Measurements from ENCODE around the gene NPAS1.

The NPAS1 gene

GRCh38 chr19:47020992-47021496 is 1.4 kb downstream of the NPAS1 start:
- DNase-seq (ENCODE audit: low spot score) = no peak

GRCh38 chr19:47021536-47022139 is 2.0 kb downstream of the NPAS1 start:
- DNase-seq (ENCODE audit: low spot score) = no peak

- DNase-seq (ENCODE audit: low spot score) = no peak
Measured at GRCh38 chr19:47022140-47022536, 2.5 kb downstream of the NPAS1 start.

GRCh38 chr19:47022541-47023447 is 3.2 kb downstream of the NPAS1 start:
- DNase-seq (ENCODE audit: low spot score) = no peak

- no peak for DNase-seq (ENCODE audit: low spot score)
Measured at GRCh38 chr19:47023448-47023794, 3.8 kb downstream of the NPAS1 start.

- no peak for DNase-seq (ENCODE audit: low spot score)
Measured at GRCh38 chr19:47024502-47024901, 4.9 kb downstream of the NPAS1 start.

- DNase-seq (ENCODE audit: low spot score) = no peak
Measured at GRCh38 chr19:47026156-47026555, 6.5 kb downstream of the NPAS1 start.

- no peak for DNase-seq (ENCODE audit: low spot score)
Measured at GRCh38 chr19:47026889-47027288, 7.3 kb downstream of the NPAS1 start.

GRCh38 chr19:47027586-47028088 is 8.0 kb downstream of the NPAS1 start:
- DNase-seq (ENCODE audit: low spot score) = no peak

- no peak for DNase-seq (ENCODE audit: low spot score)
Measured at GRCh38 chr19:47028195-47028601, 8.6 kb downstream of the NPAS1 start.

GRCh38 chr19:47032171-47032811 is 12.7 kb downstream of the NPAS1 start:
- DNase-seq (ENCODE audit: low spot score) = peak; percentile 73

- peak; percentile 88 for DNase-seq (ENCODE audit: low spot score)
Measured at GRCh38 chr19:47035127-47036096, 15.8 kb downstream of the NPAS1 start.

GRCh38 chr19:47036097-47036651 is 16.5 kb downstream of the NPAS1 start:
- DNase-seq (ENCODE audit: low spot score) = no peak

- no peak for DNase-seq (ENCODE audit: low spot score)
Measured at GRCh38 chr19:47037766-47038165, 18.1 kb downstream of the NPAS1 start.

- no peak for DNase-seq (ENCODE audit: low spot score)
Measured at GRCh38 chr19:47039239-47039874, 19.7 kb downstream of the NPAS1 start.

- no peak for DNase-seq (ENCODE audit: low spot score)
Measured at GRCh38 chr19:47040869-47041268, 21.2 kb downstream of the NPAS1 start.

GRCh38 chr19:47044946-47045866 is 25.6 kb downstream of the NPAS1 start:
- no peak for DNase-seq (ENCODE audit: low spot score)

GRCh38 chr19:47045867-47046470 is 26.3 kb downstream of the NPAS1 start:
- no peak for DNase-seq (ENCODE audit: low spot score)

GRCh38 chr19:47047272-47047762 is 27.7 kb downstream of the NPAS1 start:
- no peak for DNase-seq (ENCODE audit: low spot score)

All from cerebellar cortex (tissue), 1 donor.